ENCODE data around the gene MTPN. TPM values are rescaled to one million over a fixed set of nuclear protein-coding genes. Genes with fewer than 3 reads are reported as not detected.

Gene MTPN
- total RNA-seq, 2 experiments from 2014 or later: 88.4 to 94.0 TPM

DNA sequence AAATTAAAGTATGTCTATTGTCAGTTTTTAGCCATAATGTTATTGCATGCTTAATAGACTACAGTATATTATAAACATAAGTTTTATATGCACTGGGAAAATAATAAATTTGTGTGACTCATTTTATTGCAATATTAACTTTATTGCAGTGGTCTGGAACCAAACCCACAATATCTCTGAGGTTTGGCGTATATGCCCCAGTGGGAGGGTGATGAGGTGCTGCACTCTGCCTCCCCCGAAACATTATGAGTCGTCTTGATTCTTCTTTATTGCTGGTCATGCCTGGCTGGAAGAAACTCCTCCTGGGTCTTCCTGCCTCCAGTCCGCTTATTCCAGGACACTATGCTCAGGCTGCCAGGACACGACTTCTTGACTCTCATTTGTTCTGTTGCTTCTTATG is 88.4 kb downstream of the MTPN start:
- CTCF ChIA-PET: no interaction called here
- intact Hi-C loops (cut with DNase I, micrococcal nuclease): no loop called here
- H3K4me3 ChIP-seq (ENCODE audit: low read length): no peak overlapping the region
- TF ChIP-seq, protein P1, sequence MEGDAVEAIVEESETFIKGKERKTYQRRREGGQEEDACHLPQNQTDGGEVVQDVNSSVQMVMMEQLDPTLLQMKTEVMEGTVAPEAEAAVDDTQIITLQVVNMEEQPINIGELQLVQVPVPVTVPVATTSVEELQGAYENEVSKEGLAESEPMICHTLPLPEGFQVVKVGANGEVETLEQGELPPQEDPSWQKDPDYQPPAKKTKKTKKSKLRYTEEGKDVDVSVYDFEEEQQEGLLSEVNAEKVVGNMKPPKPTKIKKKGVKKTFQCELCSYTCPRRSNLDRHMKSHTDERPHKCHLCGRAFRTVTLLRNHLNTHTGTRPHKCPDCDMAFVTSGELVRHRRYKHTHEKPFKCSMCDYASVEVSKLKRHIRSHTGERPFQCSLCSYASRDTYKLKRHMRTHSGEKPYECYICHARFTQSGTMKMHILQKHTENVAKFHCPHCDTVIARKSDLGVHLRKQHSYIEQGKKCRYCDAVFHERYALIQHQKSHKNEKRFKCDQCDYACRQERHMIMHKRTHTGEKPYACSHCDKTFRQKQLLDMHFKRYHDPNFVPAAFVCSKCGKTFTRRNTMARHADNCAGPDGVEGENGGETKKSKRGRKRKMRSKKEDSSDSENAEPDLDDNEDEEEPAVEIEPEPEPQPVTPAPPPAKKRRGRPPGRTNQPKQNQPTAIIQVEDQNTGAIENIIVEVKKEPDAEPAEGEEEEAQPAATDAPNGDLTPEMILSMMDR (IDR thresholded peaks at IDR 0.05): no peak
- POLR2A ChIA-PET: no interaction called here
- H3K27ac Mint-ChIP-seq: no peak overlapping the region
- H3K4me1 ChIP-seq (ENCODE audit: insufficient read depth, low read length): no peaks in the 10 kb centered on the region
- H3K27me3 ChIP-seq (ENCODE audit: control insufficient read depth in 1 of 2, insufficient read depth in 2 of 2, low read length in 2 of 2): no peaks in the 10 kb centered on the region
- peaks cover 3% of the 10 kb centered on the region for H3K27me3 Mint-ChIP-seq
- no peak for DNase-seq
- no peaks in the 10 kb centered on the region for H3K36me3 Mint-ChIP-seq (ENCODE audit: low read depth)
- H3K27ac ChIP-seq (ENCODE audit: low read depth in 1 of 2, low read length in 2 of 2): no peak overlapping the region
- ATAC-seq (ENCODE audit: poor library complexity): no peak
- no peaks in the 10 kb centered on the region for H3K9me3 Mint-ChIP-seq
- no peaks in the 10 kb centered on the region for H3K36me3 ChIP-seq (ENCODE audit: insufficient read depth, low read length)
- H3K4me3 Mint-ChIP-seq: no peak overlapping the region
- H3K9me3 ChIP-seq (ENCODE audit: control insufficient read depth in 1 of 2, insufficient read depth in 1 of 2, low read length in 2 of 2): no peaks in the 10 kb centered on the region
- no peaks in the 10 kb centered on the region for H3K4me1 Mint-ChIP-seq (ENCODE audit: low read depth)

DNA sequence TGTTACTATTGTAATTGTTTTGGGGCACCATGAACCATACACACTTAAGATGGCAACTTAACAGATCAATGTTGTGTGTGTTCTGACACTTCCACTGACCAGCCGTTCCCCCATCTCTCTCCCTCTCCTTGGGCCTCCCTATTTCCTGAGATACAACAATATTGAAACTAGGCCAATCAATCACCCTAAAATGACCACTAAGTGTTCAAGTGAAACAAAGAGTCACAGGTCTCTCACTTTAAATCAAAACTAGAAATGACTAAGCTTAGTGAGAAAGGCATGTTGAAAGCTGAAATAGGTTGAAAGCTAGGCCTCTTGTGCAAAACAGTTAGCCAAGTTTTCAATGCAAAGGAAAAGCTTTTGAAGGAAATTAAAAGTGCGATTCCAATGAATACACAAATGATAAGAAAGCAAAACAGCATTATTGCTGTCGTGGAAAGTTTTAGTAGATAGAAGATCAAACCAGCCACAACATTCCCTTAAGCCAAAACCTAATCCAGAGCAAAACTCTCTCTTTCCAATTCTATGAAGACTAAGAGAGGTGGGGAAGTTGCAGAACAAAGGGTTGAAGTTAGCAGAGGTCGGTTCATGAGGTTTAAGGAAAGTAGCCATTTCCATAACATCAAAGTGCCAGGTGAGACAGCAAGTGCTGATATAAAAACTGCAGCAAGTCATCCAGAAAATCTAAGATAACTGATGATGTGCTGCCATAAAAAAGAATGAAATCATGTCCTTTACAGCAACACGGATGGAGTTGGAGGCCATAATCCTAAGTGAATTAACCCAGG is 90.6 kb downstream of the MTPN start:
- ATAC-seq (ENCODE audit: poor library complexity) (no peak), DNase-seq (no peak)
- Histone ChIP-seq H3K4me3 (ENCODE audit: low read length) (no peak overlapping the region), H3K4me1 (ENCODE audit: insufficient read depth, low read length) (no peaks in the 10 kb centered on the region), H3K36me3 (ENCODE audit: insufficient read depth, low read length) (no peaks in the 10 kb centered on the region), H3K27ac (ENCODE audit: low read depth in 1 of 2, low read length in 2 of 2) (no peak overlapping the region), H3K27me3 (ENCODE audit: control insufficient read depth in 1 of 2, insufficient read depth in 2 of 2, low read length in 2 of 2) (no peaks in the 10 kb centered on the region), H3K9me3 (ENCODE audit: control insufficient read depth in 1 of 2, insufficient read depth in 1 of 2, low read length in 2 of 2) (no peaks in the 10 kb centered on the region)
- CTCF ChIA-PET: no interaction called here
- Mint-ChIP-seq H3K9me3 (no peaks in the 10 kb centered on the region), H3K27ac (no peak overlapping the region), H3K4me1 (ENCODE audit: low read depth) (no peaks in the 10 kb centered on the region), H3K36me3 (ENCODE audit: low read depth) (no peaks in the 10 kb centered on the region), H3K4me3 (no peak overlapping the region), H3K27me3 (peaks cover 3% of the 10 kb centered on the region)
- TF ChIP-seq, protein P1 (IDR thresholded peaks at IDR 0.05): no peak
- intact Hi-C loops (cut with DNase I, micrococcal nuclease): no loop called here
- POLR2A ChIA-PET: no interaction called here

DNA sequence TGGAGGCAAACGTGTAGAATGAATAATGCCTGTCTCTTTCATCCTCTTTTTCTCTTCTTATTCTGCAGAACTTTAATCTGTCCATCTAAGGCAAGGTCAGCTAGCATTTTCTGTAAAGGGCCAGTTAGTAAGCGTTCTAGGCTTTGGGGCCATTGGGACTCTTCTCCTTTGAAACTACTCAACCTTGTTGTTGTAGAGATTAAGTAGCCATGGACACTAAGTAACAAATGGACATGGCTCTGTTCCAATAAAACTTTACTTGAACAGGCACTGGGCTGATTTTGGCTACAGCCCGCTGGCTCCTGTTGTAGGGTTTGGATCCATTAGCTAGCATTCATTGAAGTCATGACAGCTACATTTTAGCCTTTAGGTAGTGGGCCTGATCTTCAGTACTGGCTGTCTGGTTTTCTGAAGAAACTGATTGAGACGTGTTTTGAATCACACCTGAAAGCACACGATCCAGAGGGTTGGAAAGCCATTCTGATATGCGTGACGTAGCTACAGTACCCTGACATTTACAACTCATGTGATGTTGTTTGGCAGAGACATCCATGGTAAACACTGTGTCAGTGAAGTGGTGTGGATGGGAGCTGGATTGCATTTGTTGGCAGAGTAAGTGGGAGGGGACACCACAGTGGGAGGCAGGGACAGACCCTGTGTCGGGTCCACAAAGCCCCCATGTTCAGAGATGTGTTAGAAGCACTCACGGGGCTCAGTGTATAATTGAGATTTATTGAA is 92.5 kb downstream of the MTPN start:
- Mint-ChIP-seq H3K27ac (no peak overlapping the region), H3K36me3 (ENCODE audit: low read depth) (no peaks in the 10 kb centered on the region)
- CTCF ChIA-PET: no interaction called here

More for the DNA sequence above, 92.5 kb downstream of the MTPN start:
- intact Hi-C loops (cut with DNase I, micrococcal nuclease): no loop called here
- no peaks in the 10 kb centered on the region for H3K4me1 ChIP-seq (ENCODE audit: insufficient read depth, low read length)
- H3K36me3 ChIP-seq (ENCODE audit: insufficient read depth, low read length): no peaks in the 10 kb centered on the region
- POLR2A ChIA-PET: no interaction called here
- no peaks in the 10 kb centered on the region for H3K27me3 ChIP-seq (ENCODE audit: control insufficient read depth in 1 of 2, insufficient read depth in 2 of 2, low read length in 2 of 2)
- ATAC-seq (ENCODE audit: poor library complexity): no peak
- Mint-ChIP-seq H3K4me1 (ENCODE audit: low read depth) (no peaks in the 10 kb centered on the region), H3K27me3 (peaks cover 3% of the 10 kb centered on the region), H3K4me3 (no peak overlapping the region), H3K9me3 (no peaks in the 10 kb centered on the region)
- H3K4me3 ChIP-seq (ENCODE audit: low read length): no peak overlapping the region
- TF ChIP-seq, protein P1 (IDR thresholded peaks at IDR 0.05): no peak
- no peaks in the 10 kb centered on the region for H3K9me3 ChIP-seq (ENCODE audit: control insufficient read depth in 1 of 2, insufficient read depth in 1 of 2, low read length in 2 of 2)
- no peak overlapping the region for H3K27ac ChIP-seq (ENCODE audit: low read depth in 1 of 2, low read length in 2 of 2)
- no peak for DNase-seq

Data from CD4-positive, alpha-beta T cell (primary cell).